GM23338 (cell line): Measurements from ENCODE around the gene REV3L. TPM values are rescaled to one million over a fixed set of nuclear protein-coding genes. Genes with fewer than 3 reads are reported as not detected.

Source experiments
- ATAC-seq: fragments of 200-7000 bp; cut with Tn5 transposase; 3 replicates; pipeline ENCODE4 v1.9.1; 2020
- DNase-seq: peaks from one replicate; pipeline ENCODE4 v3.0.0-alpha.2; 2015; ENCODE audit warnings: low spot score
- H2AFZ ChIP-seq: fragments of 200-600 bp; sonication (generic); 2 replicates; pipeline ENCODE4 v1.8.0; 2016; ENCODE audit warnings: antibody characterized with exemption, mild to moderate bottlenecking, moderate library complexity
- H3F3A ChIP-seq: fragments of 200-600 bp; sonication (generic); replicated peaks from 2 replicates; pipeline ENCODE4 v1.8.0; 2017; ENCODE audit warnings: antibody characterized with exemption, mixed run types, low read depth
- H3K27ac ChIP-seq: fragments of 200-600 bp; sonication (generic); 2 replicates; pipeline ENCODE4 v1.6.1; 2016; ENCODE audit warnings: low read depth
- H3K27me3 ChIP-seq: fragments of 200-600 bp; sonication (generic); 2 replicates; pipeline ENCODE4 v1.8.0; 2016; ENCODE audit warnings: mild to moderate bottlenecking, mixed run types, moderate library complexity; ENCODE audit not compliant: insufficient read depth
- H3K36me3 ChIP-seq: fragments of 200-600 bp; sonication (generic); 2 replicates; pipeline ENCODE4 v1.8.0; 2016; ENCODE audit warnings: mild to moderate bottlenecking; ENCODE audit not compliant: insufficient read depth
- H3K4me1 ChIP-seq: fragments of 200-600 bp; sonication (generic); 2 replicates; pipeline ENCODE4 v1.8.0; 2016; ENCODE audit warnings: mild to moderate bottlenecking, moderate library complexity; ENCODE audit not compliant: insufficient read depth
- H3K4me2 ChIP-seq: fragments of 200-600 bp; sonication (generic); 2 replicates; pipeline ENCODE4 v1.7.1; 2017; ENCODE audit warnings: mixed run types
- H3K4me3 ChIP-seq: fragments of 200-600 bp; sonication (generic); 2 replicates; pipeline ENCODE4 v1.6.1; 2016; ENCODE audit warnings: mixed run types
- H3K79me2 ChIP-seq: fragments of 200-600 bp; sonication (generic); replicated peaks from 2 replicates; pipeline ENCODE4 v1.8.0; 2017; ENCODE audit warnings: mild to moderate bottlenecking; ENCODE audit not compliant: insufficient read depth
- H3K9me2 ChIP-seq: fragments of 200-600 bp; sonication (generic); 2 replicates; pipeline ENCODE4 v1.8.0; 2017; ENCODE audit not compliant: insufficient read depth
- H4K20me1 ChIP-seq: fragments of 200-600 bp; sonication (generic); replicated peaks from 2 replicates; pipeline ENCODE4 v1.8.0; 2017; ENCODE audit warnings: mild to moderate bottlenecking; ENCODE audit not compliant: insufficient read depth
- H3K27ac Mint-ChIP-seq: 2 replicates; pipeline ENCODE4 v1.8.0; 2020; ENCODE audit warnings: inconsistent platforms, mild to moderate bottlenecking, moderate library complexity, mixed read lengths
- H3K27me3 Mint-ChIP-seq: 3 replicates; pipeline ENCODE4 v1.8.0; 2022; ENCODE audit warnings: low read depth, mild to moderate bottlenecking, moderate library complexity, mixed read lengths, inconsistent platforms; ENCODE audit not compliant: insufficient read depth, poor library complexity
- H3K36me3 Mint-ChIP-seq: 3 replicates; pipeline ENCODE4 v1.8.0; 2021; ENCODE audit warnings: low read depth, mild to moderate bottlenecking, inconsistent platforms, moderate library complexity, mixed read lengths
- H3K4me1 Mint-ChIP-seq: 3 replicates; pipeline ENCODE4 v1.8.0; 2020; ENCODE audit warnings: mild to moderate bottlenecking, inconsistent platforms, mixed read lengths
- H3K4me3 Mint-ChIP-seq: 3 replicates; pipeline ENCODE4 v1.8.0; 2021; ENCODE audit warnings: moderate library complexity, mild to moderate bottlenecking, inconsistent platforms, mixed read lengths
- H3K9me3 Mint-ChIP-seq: 3 replicates; pipeline ENCODE4 v1.8.0; 2020; ENCODE audit warnings: moderate library complexity, mild to moderate bottlenecking, inconsistent platforms, mixed read lengths
- CREB1 ChIP-seq: fragments of 250-450 bp; sonication (Bioruptor Pico); IDR thresholded peaks from 2 replicates; pipeline ENCODE4 v1.5.0; 2020; ENCODE audit warnings: low read depth, mild to moderate bottlenecking, moderate library complexity
- CTCF ChIP-seq, 2 experiments: fragments of 200-600 bp in 1 of 2; sonication (generic) in 1 of 2; conservative IDR thresholded peaks; 2 replicates each; pipeline versions ENCODE4 v1.5.1 to v1.6.1; 2016 to 2017; ENCODE audit warnings: antibody characterized with exemption in 2 of 2, low read depth in 2 of 2, mild to moderate bottlenecking in 2 of 2, moderate library complexity in 1 of 2
- ETS1 ChIP-seq: IDR thresholded peaks from 2 replicates; pipeline ENCODE4 v1.6.1; 2016; ENCODE audit warnings: antibody characterized with exemption
- EZH2 ChIP-seq: fragments of 200-600 bp; sonication (generic); IDR thresholded peaks from one replicate; pipeline ENCODE4 v1.8.0; 2017; ENCODE audit warnings: antibody characterized with exemption, mild to moderate bottlenecking, low read depth; ENCODE audit not compliant: unreplicated experiment
- EZH2phosphoT487 ChIP-seq: fragments of 200-600 bp; sonication (generic); IDR thresholded peaks from one replicate; pipeline ENCODE4 v1.8.1; 2018; ENCODE audit warnings: antibody characterized with exemption; ENCODE audit not compliant: unreplicated experiment
- JUNB ChIP-seq: IDR thresholded peaks from one replicate; pipeline ENCODE4 v1.6.1; 2016; ENCODE audit warnings: antibody characterized with exemption; ENCODE audit not compliant: unreplicated experiment
- NANOG ChIP-seq: IDR thresholded peaks from 2 replicates; pipeline ENCODE4 v1.6.1; 2016; ENCODE audit warnings: antibody characterized with exemption, borderline replicate concordance
- POLR2AphosphoS5 ChIP-seq: IDR thresholded peaks from 2 replicates; pipeline ENCODE4 v1.6.1; 2016; ENCODE audit warnings: antibody characterized with exemption, low read depth
- REST ChIP-seq: IDR thresholded peaks from one replicate; pipeline ENCODE4 v1.6.1; 2018; ENCODE audit warnings: antibody characterized with exemption; ENCODE audit not compliant: unreplicated experiment
- STAT1 ChIP-seq: IDR thresholded peaks from one replicate; pipeline ENCODE4 v1.6.1; 2016; ENCODE audit warnings: antibody characterized with exemption; ENCODE audit not compliant: unreplicated experiment
- ZNF114 ChIP-seq: fragments of 250-450 bp; sonication (Bioruptor Pico); IDR thresholded peaks from 2 replicates; pipeline ENCODE4 v1.5.0; 2020; ENCODE audit warnings: mild to moderate bottlenecking, moderate library complexity
- polyA plus RNA-seq: library from polyadenylated mRNA; unstranded; fragments of >200 nt; fragmentation: Nextera tagmentation; extraction: Ambion mirVana; gene quantifications from 2 replicates; pipeline ENCODE4 v1.2.1, GENCODE V29; 2016
- total RNA-seq: library from RNA; depleted of rRNA; stranded (reverse); fragments of >200 nt; shearing (Covaris generic); gene quantifications from 2 replicates; pipeline ENCODE4 v1.2.3, GENCODE V29; 2014

The REV3L gene
- total and polyA plus RNA-seq, 2 experiments from 2014 or later: 8.3 to 13.1 TPM

GRCh38 chr6:111411978-111412566 lies 70.9 kb downstream of the REV3L start (continued):
- TF ChIP-seq REST: no peak
- TF ChIP-seq NANOG: no peak

DNA sequence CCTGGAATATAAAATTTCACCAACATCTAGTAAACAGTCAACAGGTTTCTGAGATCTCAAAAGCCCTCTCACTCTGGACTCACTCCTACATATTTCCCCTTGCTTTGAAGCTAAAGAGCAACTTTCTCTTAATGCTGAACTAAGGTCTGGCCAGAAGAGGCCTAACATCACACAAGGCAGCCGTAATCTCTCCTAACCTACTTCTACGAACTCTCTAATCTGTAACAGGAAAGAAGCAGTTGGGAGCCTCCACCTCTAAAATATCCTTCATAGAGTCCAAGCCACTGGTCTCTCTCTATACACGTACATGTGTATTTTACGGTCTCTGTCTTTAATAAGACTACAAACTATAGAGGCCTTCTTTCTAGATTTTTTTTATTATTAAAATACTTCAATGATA lies 72.0 kb downstream of the REV3L start:
- Histone ChIP-seq H3K36me3 (no peaks in the 10 kb centered on the region), H2AFZ (no peak overlapping the region), H4K20me1 (no peaks in the 10 kb centered on the region), H3F3A (no peaks in the 10 kb centered on the region), H3K4me1 (no peaks in the 10 kb centered on the region), H3K79me2 (no peaks in the 10 kb centered on the region), H3K4me3 (no peak overlapping the region), H3K9me2 (no peaks in the 10 kb centered on the region), H3K27me3 (no peaks in the 10 kb centered on the region), H3K4me2 (no peak overlapping the region), H3K27ac (no peak overlapping the region)
- Mint-ChIP-seq H3K4me1 (no peaks in the 10 kb centered on the region), H3K27ac (no peak overlapping the region), H3K4me3 (no peak overlapping the region), H3K27me3 (no peaks in the 10 kb centered on the region), H3K9me3 (no peaks in the 10 kb centered on the region), H3K36me3 (no peaks in the 10 kb centered on the region)
- DNase-seq (no peak), ATAC-seq (no peak)
- no peak for TF ChIP-seq NANOG
- TF ChIP-seq ZNF114 (CRISPR knock-in tag): no peak
- no peak for TF ChIP-seq STAT1
- no peak for TF ChIP-seq JUNB
- no peak for TF ChIP-seq EZH2phosphoT487
- TF ChIP-seq REST: no peak
- TF ChIP-seq ETS1: no peak
- TF ChIP-seq POLR2AphosphoS5: no peak
- TF ChIP-seq CTCF (conservative IDR thresholded peaks at IDR 0.05; ENCODE audit: low read depth in 2 of 2): no peak
- no peak for TF ChIP-seq EZH2
- TF ChIP-seq CREB1 (CRISPR knock-in tag): no peak
